Measurements from ENCODE around the gene NETO1.
A peak's percentile ranks its signal among the peaks of the same experiment; 100 is the strongest.

Gene NETO1, protein sequence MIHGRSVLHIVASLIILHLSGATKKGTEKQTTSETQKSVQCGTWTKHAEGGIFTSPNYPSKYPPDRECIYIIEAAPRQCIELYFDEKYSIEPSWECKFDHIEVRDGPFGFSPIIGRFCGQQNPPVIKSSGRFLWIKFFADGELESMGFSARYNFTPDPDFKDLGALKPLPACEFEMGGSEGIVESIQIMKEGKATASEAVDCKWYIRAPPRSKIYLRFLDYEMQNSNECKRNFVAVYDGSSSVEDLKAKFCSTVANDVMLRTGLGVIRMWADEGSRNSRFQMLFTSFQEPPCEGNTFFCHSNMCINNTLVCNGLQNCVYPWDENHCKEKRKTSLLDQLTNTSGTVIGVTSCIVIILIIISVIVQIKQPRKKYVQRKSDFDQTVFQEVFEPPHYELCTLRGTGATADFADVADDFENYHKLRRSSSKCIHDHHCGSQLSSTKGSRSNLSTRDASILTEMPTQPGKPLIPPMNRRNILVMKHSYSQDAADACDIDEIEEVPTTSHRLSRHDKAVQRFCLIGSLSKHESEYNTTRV

DNA sequence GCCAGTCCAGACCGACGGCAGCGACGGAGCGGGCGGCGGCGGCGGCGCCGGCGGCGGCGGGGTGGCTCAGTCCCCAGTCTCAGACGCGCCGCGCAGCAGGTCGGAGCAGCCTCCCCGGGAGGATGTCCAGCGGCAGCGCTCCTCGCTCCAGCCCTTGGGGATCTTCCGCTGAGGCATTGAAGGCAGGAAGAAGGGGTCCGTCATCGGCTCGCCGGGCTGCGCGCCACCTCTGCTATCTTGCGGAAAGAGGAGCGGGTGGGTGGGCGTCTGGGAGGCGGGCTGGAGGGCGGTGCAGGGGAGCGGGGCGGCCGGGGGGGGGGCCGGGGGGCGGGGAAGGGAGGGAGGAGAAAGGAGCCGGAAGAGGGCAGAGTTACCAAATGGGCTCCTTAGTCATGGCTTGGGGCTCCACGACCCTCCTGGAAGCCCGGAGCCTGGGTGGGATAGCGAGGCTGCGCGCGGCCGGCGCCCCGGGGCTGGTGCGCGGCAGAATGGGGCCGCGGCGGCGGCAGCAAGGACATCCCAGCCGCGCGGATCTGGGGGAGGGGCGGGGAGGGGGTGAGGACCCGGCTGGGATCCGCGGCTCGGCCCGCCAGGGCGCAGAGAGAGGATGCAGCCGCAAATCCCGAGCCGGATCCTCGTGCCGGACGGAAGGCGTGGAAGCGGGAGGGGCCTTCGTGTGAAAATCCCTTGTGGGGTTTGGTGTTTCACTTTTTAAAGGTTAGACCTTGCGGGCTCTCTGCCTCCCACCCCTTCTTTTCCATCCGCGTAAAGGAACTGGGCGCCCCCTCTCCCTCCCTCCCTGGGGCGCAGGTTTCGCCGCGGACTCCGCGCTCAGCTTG, at the start of gene NETO1:
NETO1 (minus strand) TSS at position 242 of the 839 bp plus-strand sequence. CDS start 696 bp downstream, outside the sequence.
- TF ChIP-seq ZFX (IDR thresholded peaks at IDR 0.05) (no peak; the same call in 1 of the 2 replicates), CTCF (conservative IDR thresholded peaks at IDR 0.05) (no peak)
- peak within 1 kb of the TSS; percentile 94 for H3K27ac ChIP-seq

GRCh38 chr18:72910045-72910444, 42.3 kb upstream of the NETO1 start:
- no peak overlapping the region for H3K27ac ChIP-seq
- TF ChIP-seq CTCF (conservative IDR thresholded peaks at IDR 0.05) (no peak), ZFX (IDR thresholded peaks at IDR 0.05) (no peak)

DNA sequence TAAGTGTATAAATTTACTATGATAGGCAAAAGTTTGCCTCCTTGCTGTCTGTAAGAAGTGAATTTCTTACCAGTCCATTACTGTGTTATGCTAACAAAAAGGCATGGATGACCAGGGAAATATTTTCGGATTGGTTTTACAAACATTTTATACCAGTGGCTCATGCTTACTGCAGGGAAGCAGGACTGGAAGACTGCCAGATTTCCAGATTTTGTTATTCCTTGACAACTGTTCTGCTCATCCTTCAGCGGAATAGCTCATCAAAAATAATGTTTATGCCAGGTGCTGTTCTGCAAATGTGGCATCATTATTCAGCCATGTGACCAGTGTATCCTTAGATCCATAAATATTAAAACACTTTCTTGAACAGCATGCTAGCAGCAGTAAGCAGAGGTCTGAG, 40.4 kb upstream of the NETO1 start:
- no peak overlapping the region for H3K27ac ChIP-seq
- no peak for TF ChIP-seq ZFX (IDR thresholded peaks at IDR 0.05)
- no peak for TF ChIP-seq CTCF (conservative IDR thresholded peaks at IDR 0.05)

DNA sequence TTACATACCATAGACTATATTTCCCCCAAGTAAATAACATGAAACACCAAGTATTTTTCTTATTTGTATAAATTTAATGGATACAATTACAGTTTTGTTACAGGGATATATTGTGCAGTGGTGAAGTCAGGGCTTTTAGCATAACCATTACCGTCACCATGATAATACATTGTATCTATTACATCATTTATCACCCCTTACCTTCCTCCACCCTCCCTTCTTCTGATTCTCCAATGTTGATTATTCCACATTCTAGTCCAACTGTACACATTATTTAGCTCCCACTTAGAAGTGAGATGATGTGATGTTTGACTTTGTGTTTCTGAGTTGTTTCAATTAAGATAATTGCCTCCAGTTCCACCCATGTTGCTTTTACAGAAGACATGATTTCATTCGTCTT, 35.2 kb upstream of the NETO1 start:
- no peak for TF ChIP-seq CTCF (conservative IDR thresholded peaks at IDR 0.05)
- no peak for TF ChIP-seq ZFX (IDR thresholded peaks at IDR 0.05)
- H3K27ac ChIP-seq = no peak overlapping the region

GRCh38 chr18:72899338-72899737, 31.6 kb upstream of the NETO1 start:
- no peak overlapping the region for H3K27ac ChIP-seq
- TF ChIP-seq CTCF (conservative IDR thresholded peaks at IDR 0.05) (no peak), ZFX (IDR thresholded peaks at IDR 0.05) (no peak)

GRCh38 chr18:72898870-72899269, 31.1 kb upstream of the NETO1 start:
- TF ChIP-seq CTCF (conservative IDR thresholded peaks at IDR 0.05) = no peak
- no peak for TF ChIP-seq ZFX (IDR thresholded peaks at IDR 0.05)
- H3K27ac ChIP-seq = no peak overlapping the region

GRCh38 chr18:72895548-72895947, 27.8 kb upstream of the NETO1 start:
- TF ChIP-seq ZFX (IDR thresholded peaks at IDR 0.05) = no peak
- no peak for TF ChIP-seq CTCF (conservative IDR thresholded peaks at IDR 0.05)
- no peak overlapping the region for H3K27ac ChIP-seq
